DND-41 (cell line): ENCODE measurements around the gene MCOLN1.

Source experiments
- EZH2 ChIP-seq: IDR thresholded peaks from 3 replicates; pipeline ENCODE4 v1.6.1; 2012; ENCODE audit warnings: borderline replicate concordance, low read depth, mild to moderate bottlenecking, moderate library complexity, low read length, inconsistent platforms; ENCODE audit not compliant: severe bottlenecking
- TF ChIP-seq, protein P1 (sequence below): IDR thresholded peaks from 2 replicates; pipeline ENCODE4 v1.5.1; 2012; ENCODE audit warnings: borderline replicate concordance, low read length, moderate library complexity, mild to moderate bottlenecking; ENCODE audit not compliant: poor library complexity, severe bottlenecking; ENCODE audit errors: extremely low read depth

DNA sequence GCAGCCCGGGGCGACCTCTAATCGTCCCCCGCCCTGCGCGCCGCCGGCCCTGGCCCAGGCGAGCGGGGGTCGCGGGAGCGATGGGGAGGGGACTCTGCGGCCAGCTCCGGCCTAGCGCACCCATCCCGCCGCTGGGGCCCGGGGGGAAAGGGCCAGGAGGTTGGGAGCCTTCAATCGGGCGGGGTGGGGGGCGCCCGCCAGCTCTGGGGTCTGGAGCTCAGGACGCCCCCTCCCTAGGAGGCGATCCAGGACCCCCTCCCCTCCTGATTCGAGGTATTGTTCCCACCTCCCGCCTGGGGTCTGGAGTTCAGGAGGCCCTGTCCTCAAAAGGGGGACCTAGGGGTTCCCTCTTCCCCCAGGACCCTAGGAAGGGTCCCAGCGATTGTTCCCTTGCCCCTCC is 6.1 kb upstream of the MCOLN1 start:
- TF ChIP-seq, protein P1, sequence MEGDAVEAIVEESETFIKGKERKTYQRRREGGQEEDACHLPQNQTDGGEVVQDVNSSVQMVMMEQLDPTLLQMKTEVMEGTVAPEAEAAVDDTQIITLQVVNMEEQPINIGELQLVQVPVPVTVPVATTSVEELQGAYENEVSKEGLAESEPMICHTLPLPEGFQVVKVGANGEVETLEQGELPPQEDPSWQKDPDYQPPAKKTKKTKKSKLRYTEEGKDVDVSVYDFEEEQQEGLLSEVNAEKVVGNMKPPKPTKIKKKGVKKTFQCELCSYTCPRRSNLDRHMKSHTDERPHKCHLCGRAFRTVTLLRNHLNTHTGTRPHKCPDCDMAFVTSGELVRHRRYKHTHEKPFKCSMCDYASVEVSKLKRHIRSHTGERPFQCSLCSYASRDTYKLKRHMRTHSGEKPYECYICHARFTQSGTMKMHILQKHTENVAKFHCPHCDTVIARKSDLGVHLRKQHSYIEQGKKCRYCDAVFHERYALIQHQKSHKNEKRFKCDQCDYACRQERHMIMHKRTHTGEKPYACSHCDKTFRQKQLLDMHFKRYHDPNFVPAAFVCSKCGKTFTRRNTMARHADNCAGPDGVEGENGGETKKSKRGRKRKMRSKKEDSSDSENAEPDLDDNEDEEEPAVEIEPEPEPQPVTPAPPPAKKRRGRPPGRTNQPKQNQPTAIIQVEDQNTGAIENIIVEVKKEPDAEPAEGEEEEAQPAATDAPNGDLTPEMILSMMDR: no peak
- TF ChIP-seq EZH2: no peak
